Suppressor macrophage (primary cell): Measurements from ENCODE around the gene NHERF1.
A peak's percentile ranks its signal among the peaks of the same experiment; 100 is the strongest.

Experiments
- DNase-seq, 4 experiments: peaks; one replicate each; pipeline ENCODE4 v3.0.0-alpha.2; 2020 to 2022

NHERF1 gene

DNA sequence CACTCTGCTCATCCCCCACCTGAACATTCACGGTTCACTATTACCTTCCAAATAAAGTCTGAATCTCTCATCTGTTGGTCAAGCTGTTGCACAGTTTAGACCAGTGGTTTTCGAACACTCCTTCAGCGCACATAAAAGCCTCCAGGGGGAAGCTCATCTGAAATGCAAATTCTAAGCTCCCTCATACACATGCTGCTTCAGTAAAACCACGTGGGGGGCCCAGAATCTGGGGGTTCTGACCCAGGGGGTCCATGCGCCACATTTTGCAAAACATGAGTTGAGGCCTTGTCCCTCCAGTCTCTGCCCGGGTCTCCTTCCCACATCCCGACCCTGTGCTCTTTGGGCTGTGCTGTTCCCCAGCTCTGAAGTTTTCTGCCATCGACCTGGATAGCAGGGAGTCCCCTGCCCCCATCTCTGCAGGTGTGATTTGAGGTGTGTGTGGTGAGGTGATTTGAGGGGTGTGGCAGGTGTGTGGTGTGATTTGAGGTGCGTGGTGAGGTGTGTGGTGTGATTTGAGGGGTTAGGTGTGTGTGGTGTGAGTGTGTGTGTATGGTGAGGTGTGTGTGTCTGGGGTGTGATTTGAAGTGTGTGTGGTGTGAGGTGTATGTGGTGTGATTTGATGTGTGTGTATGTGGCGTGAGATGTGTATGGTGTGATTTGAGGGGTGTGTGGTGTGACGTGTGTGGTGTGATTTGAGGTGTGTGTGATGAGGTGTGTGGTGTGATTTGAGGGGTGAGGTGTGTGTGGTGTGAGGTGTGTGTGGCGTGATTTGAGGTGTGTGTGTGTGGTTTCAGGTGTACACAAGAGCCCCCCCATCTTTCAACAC is 16.2 kb upstream of the NHERF1 start:
- no peak for DNase-seq

DNA sequence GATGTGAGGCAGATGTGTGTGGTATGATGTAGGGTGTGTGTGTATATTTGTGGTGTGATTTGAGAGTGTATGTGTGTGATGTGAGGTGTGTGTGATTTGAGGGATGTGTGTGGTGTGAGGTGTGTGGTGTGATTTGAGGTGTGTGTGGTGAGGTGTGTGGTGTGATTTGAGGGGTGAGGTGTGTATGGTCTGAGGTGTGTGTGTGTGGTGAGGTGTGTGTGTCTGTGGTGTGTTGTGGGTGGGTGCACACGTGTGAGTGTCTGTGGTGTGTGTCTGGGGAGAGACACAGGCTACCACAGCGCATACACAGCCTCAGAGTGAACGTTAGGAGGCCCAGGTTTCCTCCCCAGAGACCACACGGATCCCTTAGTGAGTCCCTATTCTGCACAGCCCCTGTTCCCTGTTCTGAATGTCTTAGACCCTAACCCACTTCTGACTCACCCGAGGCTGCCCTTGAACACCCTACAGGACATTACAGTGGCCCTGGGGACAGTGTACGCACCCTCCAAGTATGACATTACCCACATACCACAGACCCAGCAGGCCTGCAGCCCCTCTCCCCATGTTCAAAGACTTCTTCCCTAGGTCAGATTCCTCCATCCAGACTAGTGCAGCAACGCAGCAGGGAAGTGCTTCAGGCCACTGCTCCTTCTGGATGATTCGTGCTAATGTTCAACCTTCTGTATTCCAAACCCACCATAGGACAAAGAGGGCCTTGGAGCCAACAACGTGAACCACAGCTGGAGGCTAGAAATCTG is 14.9 kb upstream of the NHERF1 start:
- no peak for DNase-seq

DNA sequence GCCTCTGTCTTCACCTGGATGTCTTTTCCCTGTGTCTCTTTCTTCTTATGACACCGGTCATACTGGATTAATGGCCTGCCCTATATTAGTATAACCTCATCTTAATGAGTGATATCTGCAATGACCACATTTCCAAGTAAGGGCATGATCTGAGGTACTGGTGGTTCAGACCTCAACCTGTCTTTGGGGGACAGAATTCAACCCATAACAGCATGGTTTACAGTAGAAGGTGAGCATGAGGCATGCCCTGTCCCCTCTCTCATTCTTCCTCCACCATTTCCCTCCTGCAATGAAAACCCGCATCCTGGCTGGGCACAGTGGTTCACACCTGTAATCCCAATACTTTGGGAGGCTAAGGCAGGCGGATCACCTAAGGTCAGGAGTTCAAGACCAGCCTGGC is 14.2 kb upstream of the NHERF1 start:
- no peak for DNase-seq

DNA sequence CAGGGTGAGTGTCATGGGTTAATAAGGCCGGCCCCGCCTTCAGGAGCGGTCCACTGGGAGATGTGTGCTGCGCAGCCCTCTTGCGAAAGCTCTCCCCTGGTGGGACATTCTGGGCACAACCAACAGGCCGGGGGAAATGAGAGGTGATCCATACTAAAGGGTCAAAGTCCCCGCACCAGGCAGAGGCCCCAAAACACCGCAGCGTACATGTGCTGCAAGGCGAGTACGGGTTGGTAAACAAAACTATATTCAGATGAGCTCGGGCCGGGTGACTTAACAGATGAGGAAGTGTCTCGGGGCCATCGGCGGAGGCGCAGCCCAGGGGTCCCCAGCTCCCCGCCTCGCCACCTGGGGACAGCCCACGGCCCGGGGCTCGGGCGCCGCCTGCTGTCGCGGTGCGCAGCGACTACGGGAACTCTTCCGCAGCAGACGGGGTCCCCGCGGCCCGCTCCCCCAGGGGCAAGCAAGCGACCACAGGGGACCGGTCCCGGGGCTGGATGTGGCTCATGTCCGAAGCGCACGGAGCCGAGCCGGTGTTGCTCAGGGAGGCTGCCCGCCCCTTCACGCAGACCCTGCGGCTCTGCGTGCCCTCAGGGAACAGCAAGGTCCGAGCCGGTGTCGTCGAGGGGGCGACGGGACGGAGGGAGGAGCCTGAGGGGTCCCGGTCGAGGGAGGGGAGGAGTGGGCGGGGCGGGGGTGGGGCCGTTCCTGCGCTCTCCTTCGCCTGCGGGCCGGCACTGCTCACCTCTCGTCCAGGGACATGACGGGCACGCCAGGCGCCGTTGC is 11.7 kb upstream of the NHERF1 start, which contains the start of gene RAB37:
RAB37 (plus strand) TSS at position 744 of the 786 bp plus-strand sequence; CDS start at position 761, 17 bp downstream.
- peak; percentile 52 to 83 (median 74) for DNase-seq

DNA sequence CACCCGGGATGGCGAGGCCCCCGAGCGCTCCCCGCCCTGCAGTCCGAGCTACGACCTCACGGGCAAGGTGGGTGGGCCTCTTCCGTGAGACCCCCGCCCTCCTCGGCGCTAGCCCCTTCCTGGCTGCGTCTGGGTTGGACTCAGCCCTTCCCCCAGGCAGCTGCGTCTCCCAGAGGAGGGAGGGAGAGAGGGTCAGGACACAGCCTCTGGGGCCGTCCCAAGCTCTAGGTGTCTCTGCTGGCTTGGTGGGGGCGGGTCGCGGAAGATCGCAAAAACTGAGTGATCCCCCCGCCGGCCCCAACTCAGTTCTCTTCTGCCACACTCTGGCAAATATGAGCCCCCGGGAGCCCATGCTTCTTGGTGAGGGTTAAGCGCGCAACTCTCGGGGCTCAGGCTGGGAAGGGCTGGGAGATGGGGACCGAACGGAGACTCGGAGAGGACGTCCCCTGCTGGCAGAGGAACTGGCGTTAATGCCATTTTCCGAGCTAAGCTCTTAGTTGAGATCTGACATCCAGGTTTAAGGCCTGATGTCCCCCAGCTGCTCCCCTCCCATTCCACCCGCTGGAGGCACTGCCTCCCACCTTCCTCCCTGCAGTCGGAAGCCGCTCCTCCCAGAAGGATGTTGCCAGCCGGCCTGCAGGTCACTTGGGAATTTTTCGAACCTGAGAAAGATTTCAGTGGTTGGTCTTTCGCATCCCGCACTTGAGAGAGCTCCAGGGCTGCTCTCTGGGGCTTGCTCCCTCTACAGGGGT is 11.0 kb upstream of the NHERF1 start:
- peak; percentile 66 to 85 (median 74) for DNase-seq

DNA sequence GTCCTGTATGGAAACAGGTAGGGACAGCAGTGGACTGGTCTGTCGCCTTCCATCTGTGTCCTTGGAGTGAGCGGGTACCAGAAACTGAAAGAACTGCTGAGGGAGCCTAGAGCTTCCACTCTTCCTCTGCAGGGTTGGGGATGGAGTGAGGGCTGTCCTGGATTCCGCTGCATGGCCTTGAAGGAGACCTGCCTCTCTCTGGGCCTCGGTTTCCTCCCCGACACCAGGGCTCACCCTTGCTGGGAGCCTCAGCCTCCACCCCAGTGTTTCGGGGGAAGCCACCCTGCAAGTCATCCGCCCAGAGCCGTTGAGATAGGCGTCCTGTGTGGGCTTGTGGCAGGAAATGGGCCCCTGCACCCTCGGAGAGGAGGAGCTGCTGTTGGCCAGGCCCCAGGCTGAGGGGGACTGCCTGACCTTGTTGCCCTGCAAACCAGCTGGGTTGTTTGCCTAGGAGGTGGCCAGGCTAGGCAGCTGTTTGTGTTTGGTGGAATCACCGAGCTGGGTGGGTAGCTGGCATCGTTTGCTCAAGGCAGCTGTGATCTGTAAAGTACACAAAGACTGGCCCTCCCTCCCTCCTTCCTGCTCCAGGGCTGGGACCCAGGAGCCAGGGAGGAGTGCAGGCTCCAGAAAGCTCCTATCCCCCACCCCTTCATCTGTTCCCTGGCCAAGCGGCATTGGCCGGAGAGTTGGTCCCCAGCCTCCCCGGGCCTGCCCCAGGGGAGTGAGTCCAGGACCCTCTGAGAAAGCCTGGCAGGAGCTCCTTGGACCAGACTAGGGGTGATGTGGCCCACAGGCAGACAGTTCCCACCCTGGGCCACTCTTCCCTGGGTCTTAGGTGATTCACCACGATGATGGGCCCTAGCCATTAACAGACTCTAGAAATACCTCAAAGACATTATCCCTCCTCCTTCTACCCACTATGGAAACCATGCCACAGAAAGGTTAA is 10.1 kb upstream of the NHERF1 start:
- peak in 3 of 4 experiments; percentile 22 to 49 (median 39) for DNase-seq

DNA sequence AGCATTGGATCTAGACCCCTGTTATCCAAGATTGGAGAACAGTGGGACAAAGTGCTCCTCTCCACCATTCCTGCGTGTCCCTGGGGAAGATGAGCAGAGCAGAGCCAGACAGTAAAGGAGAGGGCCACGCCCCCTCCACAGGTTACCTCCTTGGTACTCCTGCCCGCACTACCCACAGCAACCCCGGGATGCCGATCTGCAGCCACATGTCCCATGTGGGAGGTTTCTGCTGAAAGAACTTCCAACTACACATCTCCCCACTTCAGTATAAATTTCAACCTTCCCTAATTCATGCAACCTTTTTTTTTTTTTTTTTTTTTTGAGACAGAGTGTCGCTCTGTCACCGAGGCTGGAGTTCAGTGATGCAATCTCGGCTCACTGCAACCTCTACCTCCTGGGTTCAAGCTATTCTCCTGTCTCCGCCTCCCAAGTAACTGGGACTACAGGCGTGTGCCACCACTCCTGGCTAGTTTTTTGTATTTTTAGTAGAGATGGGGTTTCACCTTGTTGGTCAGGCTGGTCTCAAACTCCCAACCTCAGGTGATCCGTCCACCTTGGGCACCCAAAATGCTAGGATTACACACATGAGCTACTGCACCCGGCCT is 9.1 kb upstream of the NHERF1 start:
- no peak for DNase-seq

DNA sequence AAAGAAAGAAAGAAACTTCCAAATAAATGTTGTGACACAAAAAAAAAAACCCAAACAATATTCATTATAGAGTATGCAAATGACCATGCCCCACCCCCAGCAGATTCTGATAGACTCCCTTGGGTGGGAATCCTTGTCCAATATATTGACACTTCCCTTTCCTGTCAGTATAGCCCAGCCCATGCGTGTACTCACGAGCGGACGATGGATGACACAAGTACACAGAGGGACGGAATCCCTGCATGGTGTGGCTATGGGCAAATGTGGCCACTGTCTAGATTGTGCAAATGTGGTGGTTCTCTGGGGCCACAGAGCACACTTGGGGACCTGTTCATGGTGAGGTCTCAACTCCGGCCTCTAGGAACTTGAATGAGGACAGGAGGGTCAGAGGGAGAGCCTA is 8.3 kb upstream of the NHERF1 start:
- peak in 3 of 4 experiments; percentile 32 to 52 (median 33) for DNase-seq

DNA sequence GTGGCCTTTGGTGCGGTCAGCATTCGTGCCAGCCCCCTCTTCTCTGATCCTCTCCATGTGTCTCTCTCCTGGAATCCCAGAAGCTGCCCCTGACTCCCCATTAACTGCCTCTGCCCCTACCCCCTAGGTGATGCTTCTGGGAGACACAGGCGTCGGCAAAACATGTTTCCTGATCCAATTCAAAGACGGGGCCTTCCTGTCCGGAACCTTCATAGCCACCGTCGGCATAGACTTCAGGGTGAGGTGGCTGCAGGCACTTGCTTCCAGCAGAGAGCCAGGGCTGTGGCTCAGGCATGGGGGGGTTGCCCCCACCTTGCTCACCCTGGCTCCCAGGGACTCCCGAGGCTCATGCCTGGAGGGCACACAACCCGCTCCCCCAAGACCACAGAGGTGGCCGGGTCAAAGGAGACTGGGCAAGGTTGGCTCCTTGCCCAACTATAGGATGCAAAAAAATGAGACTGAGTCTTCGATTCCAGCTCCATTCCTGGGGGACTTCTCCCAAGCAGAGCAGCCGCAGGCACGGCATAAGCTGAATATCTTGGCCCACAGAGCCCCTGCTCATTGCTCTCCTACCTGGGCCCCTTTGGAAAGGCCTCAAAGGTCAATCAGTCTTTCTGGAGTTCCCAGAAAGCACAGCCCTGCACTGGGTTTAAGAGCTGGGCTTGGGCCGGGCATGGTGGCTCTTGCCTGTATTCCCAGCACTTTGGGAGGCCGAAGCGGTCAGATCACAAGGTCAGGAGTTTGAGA is 7.6 kb upstream of the NHERF1 start:
- no peak for DNase-seq

DNA sequence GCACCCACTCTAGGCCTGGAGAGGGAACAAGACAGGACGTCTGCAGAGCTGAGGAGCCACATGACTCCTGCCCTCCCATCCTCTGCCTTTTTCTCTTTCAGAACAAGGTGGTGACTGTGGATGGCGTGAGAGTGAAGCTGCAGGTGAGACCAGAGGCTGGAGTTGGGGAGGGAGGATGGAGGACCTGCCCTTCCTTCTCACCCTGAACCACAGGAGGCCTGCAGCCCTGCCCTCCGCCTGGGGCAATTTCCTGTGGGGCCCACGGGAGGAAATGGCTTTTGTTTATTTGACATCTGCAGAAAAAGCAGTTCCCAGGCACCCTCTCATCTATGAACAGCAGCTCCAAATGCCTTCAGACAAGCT is 6.3 kb upstream of the NHERF1 start:
- peak in 3 of 4 experiments; percentile 53 to 67 (median 64) for DNase-seq

DNA sequence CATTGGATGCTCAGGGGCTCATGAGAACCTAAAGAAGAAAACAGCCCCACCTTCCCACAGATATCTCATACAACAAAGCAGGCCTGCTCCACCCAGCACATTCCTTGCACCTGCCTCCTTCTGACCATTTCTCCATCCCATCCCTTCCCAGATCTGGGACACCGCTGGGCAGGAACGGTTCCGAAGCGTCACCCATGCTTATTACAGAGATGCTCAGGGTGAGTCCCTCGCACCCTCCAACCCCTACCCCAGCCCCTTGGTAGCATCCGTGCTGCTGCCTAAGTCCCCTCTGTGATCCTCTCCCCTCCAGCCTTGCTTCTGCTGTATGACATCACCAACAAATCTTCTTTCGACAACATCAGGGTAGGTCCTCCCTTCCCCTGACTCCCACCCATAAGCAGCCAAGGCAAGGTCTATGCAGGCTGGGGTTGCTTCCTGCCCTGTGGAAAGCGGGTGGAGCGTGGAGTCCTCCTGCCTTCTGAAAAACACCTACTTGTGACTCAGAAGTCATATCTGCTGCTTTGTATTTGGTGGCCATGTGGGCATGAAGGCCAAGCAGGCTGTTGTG is 5.4 kb upstream of the NHERF1 start:
- DNase-seq, result no peak

DNA sequence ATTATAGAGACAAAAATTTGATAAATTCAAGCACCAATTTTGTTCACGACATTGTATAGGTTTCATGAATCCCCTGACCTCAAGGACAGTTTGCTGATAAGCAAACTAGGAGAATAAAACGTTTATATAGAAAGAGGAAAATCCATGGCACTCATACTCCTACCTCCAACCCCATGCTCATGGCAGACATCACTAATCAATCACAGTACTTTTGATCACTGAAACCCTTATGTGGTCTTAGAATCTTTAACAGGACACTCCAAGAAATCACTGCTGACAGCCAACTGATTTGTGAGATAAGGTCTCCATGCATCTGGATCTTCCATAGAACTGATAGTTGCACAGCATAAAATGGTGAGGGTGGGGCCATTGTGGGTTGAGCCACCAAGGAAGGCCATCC is 4.7 kb upstream of the NHERF1 start:
- no peak for DNase-seq

DNA sequence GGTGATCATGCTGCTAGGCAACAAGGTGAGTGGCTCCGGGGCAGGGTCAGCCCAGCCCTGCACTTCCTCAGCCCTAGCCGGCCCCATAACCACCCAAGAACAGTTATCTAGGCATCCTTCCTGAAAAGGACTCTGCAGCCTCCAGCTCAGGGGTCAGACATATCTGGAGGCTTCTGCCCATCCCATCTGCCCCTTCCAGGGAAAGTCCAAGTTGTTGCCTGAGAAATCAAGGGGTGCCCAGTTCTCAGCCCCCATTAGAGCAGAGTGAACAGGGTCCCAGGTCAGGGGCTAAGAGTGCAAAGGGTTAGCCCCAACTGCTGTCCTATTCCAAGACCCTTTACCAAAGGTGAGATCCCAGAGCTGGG is 4.1 kb upstream of the NHERF1 start:
- DNase-seq, result no peak

DNA sequence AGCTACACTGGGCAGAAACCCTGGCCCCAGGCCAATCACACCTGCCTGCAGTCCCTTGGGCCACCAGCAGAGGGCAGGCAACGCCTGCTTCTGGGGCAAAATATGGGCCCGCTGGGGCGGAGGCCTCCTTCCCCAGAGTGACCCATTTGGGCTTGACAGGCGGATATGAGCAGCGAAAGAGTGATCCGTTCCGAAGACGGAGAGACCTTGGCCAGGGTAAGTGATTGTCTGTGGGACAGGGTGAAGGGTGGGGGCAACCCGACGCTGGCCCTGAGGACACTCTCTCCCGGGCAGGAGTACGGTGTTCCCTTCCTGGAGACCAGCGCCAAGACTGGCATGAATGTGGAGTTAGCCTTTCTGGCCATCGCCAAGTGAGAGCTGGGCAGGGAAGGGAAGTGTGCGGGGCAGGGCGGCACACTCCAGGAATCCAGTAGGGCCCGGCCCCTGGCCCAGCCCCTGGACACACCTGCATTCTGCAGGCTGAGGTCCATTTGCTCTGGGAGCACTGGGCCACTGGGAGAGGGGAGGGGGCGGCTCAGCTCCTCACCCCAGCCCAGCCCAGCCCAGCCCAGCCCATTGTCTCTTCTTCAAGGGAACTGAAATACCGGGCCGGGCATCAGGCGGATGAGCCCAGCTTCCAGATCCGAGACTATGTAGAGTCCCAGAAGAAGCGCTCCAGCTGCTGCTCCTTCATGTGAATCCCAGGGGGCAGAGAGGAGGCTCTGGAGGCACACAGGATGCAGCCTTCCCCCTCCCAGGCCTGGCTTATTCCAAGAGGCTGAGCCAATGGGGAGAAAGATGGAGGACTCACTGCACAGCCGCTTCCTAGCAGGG is 3.5 kb upstream of the NHERF1 start:
- peak; percentile 82 to 94 (median 87) for DNase-seq

DNA sequence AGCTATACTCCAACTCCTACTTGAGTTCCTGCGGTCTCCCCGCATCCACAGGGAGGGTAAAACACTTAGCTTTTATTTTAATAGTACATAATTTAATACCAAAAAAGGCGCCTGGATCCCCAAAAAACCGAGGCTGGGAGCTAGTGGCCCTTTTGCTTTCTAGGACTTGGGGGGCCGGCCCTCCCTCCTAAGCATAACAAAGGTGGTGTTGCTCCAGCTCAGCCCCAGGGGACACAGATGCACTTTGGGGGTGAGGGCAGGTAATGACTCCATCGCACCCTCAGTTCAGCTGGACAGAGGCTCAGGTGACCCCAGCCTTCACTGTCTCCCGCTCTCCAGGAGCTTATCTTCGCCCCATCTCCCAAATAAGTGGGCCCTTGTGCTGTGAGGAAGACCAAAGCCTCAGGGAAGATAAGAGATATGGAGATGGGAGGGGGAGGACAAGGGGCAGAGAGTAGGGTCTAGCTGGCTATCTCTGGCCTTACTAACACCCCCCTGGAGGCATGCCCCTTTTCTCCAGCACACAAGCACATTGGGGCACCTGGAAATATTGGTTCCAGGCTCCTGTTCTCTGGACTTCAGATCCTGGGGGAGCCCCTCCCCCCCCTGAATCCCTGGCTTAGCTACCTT is 2.8 kb upstream of the NHERF1 start:
- no peak for DNase-seq

DNA sequence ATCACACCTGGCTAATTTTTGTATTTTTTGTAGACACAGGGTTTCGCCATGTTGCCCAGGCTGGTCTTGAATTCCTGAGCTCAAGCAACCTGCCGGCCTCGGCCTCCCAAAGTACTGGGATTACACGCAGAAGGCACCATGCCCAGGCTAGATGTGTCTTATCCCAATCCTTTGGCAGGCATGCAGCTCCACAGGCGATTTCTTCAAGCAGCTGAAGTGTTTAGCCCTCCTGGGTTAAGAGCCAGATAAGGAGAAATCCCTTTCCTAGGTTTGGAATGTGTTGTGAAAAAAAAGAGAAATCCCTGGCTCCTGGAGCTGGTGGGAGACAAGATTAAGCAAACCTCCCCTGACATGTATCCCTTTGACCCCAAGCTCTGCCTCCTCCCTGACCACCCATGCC is 2.1 kb upstream of the NHERF1 start:
- DNase-seq, result no peak

DNA sequence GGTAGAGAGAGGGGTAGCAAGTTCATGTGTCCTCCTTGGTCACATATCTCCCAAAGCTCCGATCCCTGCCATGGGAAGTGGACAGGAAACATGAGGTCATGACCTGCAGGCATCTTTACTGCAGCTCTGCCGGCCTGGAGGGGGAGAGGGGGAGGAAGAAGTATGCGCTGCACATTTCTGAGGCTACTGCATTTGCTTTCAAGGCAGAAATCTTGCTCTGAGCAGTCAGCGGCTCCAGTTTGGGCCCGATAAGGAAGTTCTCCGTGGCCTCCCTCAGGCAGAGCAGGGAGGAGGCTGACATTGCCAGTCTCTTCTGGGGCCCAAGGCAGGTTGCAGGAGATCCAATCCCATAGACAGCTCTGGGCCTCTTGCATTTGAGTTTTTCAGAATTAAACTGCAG is 1.5 kb upstream of the NHERF1 start:
- DNase-seq, result peak; percentile 79 to 90 (median 88)

DNA sequence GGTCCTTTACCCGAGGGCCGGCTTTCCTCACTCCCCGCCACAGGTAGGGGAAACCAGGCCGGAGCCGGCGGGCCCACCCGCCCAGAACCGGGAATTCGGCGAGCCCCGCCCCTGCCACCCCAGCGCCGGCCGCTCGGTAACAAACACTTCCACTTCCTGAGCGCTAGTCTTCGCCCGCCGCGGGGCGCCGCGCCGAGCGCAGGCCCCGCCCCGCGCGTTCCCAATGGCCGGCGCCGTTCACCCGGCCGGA is 224 bp upstream of the NHERF1 start:
- DNase-seq, result no peak
